Measurements from ENCODE around the gene AIPL1. TPM values are rescaled to one million over a fixed set of nuclear protein-coding genes. Genes with fewer than 3 reads are reported as not detected.

AIPL1 gene
- total RNA-seq, 1 experiment from 2014 or later, result not detected

DNA sequence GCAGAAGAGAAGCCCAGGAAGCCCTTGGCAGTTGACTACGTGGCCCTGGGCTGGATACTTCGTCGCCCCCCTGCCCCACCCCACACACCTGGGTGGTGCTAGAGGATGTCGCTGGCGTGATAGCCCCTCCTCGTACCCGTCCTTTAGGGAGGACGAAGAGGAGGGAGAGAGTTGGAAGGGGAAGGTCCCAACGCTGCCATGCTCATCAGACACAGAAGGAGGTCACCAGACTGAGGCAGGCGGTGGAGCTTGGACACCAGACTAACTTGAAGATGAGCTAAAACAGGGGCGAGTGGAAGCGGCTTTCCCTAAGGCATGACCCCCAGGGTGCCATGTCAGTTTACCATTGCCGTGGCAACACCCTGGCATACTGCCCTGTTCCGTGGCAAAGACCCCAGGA, 11.0 kb downstream of the AIPL1 start:
- DNase-seq (ENCODE audit: extremely low read depth, low read depth), result no peak

- DNase-seq (ENCODE audit: extremely low read depth, low read depth), result no peak
Measured at GRCh38 chr17:6422654-6423241, 12.2 kb downstream of the AIPL1 start.

- DNase-seq (ENCODE audit: extremely low read depth, low read depth), result peak; percentile 76
Measured at GRCh38 chr17:6421700-6422604, 13.0 kb downstream of the AIPL1 start.

- DNase-seq (ENCODE audit: extremely low read depth, low read depth), result no peak
Measured at GRCh38 chr17:6420173-6420641, 14.7 kb downstream of the AIPL1 start.

DNA sequence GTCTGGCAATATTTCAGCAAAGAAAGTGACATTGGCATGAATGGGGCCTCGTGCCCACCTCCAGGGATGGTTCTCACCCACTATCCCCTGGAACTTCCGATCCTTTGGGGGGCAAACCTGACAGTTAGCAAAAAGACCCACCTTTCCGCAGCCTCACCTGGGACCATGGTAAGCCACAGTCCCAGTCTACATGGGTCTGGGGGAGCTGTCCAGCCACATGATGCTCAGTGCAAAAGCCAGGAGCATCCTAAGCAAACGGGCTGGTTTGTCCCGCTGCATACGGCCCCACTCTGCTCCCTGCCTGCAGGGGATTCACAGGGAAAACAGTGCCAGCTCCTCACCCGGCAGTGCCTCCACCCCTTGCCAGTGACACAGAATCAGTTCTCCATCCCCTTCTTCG, 19.3 kb downstream of the AIPL1 start:
- DNase-seq (ENCODE audit: extremely low read depth, low read depth), result no peak

DNA sequence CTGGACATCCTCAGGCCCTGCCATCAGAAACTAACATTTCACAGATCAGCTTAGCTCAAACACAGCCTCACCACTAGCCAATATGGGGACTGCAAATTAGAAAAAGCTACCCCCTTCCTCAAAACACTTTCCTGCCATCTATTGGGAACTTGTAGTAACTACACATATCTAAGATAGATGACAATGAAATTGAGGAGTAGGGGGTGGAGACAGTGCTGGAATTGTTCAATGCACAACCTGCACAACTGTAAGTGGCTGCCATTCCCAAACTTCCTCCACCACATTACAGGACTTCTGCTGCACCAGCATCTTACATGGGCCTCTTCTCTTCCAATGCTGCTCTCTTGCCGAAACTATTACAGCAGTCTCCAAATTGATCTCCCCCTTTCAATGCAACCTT, 21.9 kb downstream of the AIPL1 start:
- DNase-seq (ENCODE audit: extremely low read depth, low read depth), result peak; percentile 49

DNA sequence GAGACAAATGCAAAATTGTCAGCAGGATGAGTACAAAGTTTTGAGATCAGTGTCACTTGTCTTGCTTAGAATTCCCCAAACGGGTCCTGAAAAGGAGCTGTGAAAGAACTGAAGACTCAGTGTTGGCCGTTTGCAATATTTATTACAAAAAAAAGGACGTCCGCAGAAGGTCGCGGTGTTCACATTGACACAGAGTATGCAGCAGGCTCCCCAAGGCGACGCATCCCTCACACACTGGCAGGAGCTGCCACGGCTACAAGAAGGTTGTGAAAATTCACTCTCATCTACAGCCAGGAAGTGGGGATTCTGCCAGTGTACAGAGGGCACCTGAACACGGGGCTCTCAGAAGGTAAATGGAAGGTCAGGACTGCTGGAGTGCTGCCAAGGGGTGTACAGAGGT, 26.2 kb downstream of the AIPL1 start:
- no peak for DNase-seq (ENCODE audit: extremely low read depth, low read depth)

DNA sequence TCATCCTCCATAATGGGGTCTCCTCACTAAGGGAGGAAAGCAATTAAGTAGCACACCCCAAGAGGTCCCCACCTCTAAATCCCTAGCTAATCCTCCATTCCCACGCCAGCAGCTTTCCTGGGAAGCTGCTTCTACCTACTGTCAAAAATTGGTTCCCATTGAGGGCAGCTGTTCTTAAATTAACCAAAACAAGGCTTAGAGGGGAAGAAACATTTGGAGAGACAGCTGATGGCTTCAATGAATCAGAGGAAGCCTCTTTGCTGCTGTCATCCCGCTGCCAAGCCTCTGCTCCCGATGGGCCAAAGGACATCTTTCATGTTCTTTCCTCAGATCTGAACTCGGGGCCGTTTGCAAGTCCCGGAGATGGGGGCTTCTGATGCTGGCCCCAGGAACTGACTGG, 26.6 kb downstream of the AIPL1 start:
- no peak for DNase-seq (ENCODE audit: extremely low read depth, low read depth)

DNA sequence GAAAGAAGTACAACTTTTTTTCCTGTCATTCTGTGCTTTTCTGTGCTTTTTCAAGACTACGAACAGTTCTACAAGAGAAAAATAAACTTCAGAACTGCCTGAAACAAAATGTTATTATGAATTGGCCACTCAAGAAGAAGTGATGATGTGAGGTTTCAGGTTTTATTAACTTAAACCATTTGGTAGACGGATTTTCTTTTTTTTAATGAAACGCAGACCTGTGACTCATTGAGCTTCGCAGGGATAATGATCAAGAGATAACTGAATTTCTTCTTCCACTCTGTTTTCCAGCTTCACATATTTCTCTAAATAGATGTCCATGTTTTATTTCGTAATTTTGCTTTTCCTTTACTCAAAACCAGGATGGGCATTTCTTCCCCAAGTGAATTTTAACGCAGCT, 32.7 kb downstream of the AIPL1 start:
- DNase-seq (ENCODE audit: extremely low read depth, low read depth), result no peak

DNA sequence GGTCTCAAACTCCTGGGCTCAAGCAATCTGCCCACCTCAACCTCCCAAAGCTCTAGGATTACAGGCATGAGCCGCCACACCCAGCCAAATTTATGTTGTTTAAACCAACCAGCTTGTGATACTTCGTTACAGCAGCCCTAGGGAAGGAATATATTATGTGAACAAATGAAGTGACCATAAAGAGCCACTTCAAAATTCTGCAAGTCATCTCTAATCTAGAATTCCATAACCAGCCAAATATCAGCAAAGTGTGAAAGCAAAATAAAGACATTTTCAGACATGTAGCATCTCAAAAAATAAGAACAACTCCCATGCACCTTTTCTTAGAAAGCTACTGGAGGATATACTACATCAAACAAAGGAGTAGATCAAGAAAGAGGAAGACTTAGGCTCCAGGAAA, 36.0 kb downstream of the AIPL1 start:
- no peak for DNase-seq (ENCODE audit: extremely low read depth, low read depth)

DNA sequence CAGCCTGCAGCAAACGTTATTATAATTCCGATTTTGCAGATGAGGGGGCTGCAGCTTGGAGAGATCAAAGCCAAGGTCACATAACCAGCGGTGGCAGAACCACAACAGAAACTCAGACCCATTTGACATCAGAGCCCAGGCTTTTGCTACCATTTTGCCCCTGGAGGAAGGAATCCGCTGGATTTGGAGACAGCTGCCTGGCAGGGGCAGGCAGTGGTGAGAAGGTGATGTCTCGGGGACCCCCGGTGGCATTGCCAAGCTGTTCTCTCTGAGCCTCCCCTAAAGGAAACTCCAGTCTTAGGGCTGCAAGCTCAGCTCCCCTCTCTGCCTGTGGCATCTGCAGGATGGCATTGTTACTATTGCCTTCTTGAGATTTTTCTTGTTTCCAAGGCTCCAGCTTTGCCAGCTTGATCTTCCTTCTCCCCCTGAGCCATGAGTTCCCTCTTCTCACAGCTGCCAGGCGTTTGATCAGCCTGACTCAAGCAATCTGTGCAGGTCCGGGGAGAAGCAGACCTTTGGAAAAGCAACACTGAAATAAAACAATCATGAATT, 40.8 kb downstream of the AIPL1 start:
- no peak for DNase-seq (ENCODE audit: extremely low read depth, low read depth)

DNA sequence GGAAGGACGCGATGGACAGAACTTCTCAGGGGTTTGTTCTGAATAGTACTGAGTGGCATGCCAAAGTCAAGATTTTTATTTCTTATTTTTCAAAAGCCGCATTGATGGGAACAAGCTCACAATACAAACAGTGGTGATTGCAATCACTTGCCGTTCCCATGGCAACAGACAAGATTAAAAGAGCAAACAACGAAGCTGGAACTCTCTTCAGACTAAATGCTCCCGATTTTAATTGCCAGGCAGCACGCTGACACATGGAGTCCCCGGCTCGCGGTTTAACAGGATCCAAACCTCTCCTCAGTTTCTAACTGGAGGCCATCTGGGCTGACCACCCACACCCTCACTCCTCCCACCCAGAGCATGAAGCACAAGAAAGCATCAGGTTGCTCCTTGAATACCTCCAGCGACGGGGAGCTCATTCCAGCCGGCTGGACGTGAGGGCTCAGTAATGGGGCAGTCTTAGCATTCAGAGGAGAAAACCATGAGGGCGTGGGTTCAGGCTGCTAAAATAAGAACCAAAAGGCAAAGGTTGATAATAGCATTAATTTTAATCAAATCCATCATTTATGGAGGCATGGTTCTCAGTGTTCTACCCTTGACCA, 41.5 kb downstream of the AIPL1 start:
- no peak for DNase-seq (ENCODE audit: extremely low read depth, low read depth)

DNA sequence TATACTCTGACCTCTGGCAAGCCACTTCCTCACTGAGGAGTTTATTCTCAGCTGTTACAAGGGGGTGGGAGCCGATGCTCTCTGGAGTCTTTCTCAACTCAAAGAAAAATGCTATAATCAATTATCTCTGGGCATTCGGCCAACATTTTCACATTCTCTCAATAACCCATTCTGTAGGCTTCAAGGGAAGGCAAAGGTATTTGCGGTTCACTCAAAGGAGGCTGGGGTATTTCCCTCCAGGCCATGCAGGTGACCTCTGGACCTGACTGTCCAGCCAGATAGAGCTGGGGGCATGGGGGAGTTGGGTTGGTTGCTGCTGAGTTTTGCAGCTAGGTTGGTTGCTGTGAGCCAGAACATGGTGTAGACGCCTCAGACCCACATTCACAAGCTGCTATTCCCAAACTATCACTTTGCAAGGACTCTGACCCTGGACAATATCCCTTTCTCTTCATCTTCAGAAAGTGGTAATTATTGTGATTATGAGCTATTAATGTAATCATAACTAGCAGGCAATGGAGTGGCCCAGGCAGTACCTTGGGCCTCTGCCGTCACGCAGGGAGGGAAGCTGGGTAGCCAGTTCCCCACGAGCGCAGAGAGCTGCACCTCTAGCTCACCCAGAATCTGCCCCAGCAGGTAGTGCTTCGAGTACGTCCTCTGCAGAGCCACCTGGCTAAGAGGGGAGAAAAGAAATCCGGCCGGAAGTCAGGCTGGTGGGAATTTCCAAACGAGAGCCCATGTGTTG, 42.1 kb downstream of the AIPL1 start:
- no peak for DNase-seq (ENCODE audit: extremely low read depth, low read depth)

DNA sequence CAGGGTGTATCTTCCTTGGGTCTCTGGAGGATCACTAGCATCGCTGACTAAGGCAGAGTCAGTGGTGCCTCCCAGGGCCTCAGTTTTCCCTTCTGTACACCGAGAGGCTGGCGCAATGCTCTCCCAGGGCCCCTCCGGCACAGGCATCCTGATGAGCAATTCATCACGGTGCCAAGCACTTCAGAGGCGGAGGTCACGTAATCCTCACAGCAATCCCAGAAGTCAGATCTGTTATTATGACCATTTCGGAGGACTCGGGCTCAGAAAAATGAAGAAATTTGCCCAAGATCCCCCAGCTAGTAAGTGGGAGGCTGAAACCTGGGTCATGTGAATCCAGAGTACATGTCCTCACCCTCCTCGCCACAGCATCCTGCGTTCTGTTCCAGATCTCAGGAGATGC, 46.5 kb downstream of the AIPL1 start:
- DNase-seq (ENCODE audit: extremely low read depth, low read depth), result no peak

DNA sequence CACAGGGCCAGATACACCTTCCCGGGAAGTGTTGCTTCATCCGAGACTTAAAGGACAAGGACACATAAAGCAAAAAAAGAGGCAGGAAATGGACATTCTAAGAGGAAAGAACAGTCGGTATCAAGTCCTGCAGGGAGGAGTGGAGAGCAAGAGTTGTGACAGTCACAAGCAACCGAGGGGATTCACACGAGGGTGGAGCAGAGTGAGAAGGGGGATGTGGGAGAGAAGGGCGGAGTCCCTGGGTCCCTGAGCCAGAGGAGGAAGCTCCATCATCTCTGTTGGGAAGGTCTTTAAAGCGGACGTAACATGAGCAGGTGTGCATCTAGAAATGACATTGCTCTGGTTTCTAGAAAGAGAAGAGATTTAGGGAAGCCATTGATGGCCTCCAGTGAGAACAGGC, 47.1 kb downstream of the AIPL1 start:
- no peak for DNase-seq (ENCODE audit: extremely low read depth, low read depth)

GRCh38 chr17:6387442-6387841, 47.5 kb downstream of the AIPL1 start:
- DNase-seq (ENCODE audit: extremely low read depth, low read depth), result no peak

GRCh38 chr17:6386041-6386630, 48.8 kb downstream of the AIPL1 start:
- DNase-seq (ENCODE audit: extremely low read depth, low read depth), result no peak

DNA sequence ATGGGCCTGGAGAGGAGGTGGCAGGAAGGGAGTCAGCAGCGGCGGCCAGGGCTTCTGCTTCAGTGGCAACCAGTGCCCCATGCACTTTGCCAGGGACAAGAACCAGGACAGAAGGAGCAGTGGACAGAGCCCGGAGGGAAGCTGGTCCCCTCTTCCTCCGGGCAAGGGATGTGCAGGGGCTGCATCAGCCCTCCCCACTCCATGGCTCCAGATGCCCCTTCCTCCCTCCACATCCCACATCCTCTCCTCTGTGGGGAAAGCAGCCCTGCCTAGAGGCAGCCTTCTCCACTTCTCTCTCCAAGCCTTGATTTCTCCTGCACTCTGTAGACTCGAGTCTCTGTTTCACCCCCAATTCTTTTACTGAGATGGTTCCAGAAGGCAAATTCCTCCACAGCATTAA, 50.4 kb downstream of the AIPL1 start:
- DNase-seq (ENCODE audit: extremely low read depth, low read depth), result no peak

- DNase-seq (ENCODE audit: extremely low read depth, low read depth), result no peak
Measured at GRCh38 chr17:6381526-6382465, 53.1 kb downstream of the AIPL1 start.
